ENCODE results near the gene PCSK2. TPM values are rescaled to one million over a fixed set of nuclear protein-coding genes. Genes with fewer than 3 reads are reported as not detected.

Gene PCSK2
- polyA plus RNA-seq, 1 donor from 2014 or later, result 27.9 TPM

GRCh38 chr20:17501701-17502100, 274.9 kb downstream of the PCSK2 start:
- no peak overlapping the region for H2AFZ ChIP-seq (ENCODE audit: low read depth, low read length)
- H3K27me3 ChIP-seq (ENCODE audit: insufficient read depth, low read depth, low read length), result no peaks in the 10 kb centered on the region
- H3K4me2 ChIP-seq (ENCODE audit: low read length), result no peak overlapping the region
- H3K9me3 ChIP-seq (ENCODE audit: low read length), result no peaks in the 10 kb centered on the region
- H3K9me2 ChIP-seq (ENCODE audit: insufficient read depth, low read length), result no peaks in the 10 kb centered on the region
- H3K9ac ChIP-seq (ENCODE audit: low read length), result no peak overlapping the region
- H3K79me2 ChIP-seq (replicated peaks; ENCODE audit: insufficient read depth, low read length), result no peaks in the 10 kb centered on the region
- no peak overlapping the region for H3K4me3 ChIP-seq (ENCODE audit: low read length)
- no peak overlapping the region for H3K27ac ChIP-seq (ENCODE audit: low read length)
- H3F3A ChIP-seq (ENCODE audit: insufficient read depth, low read length, poor library complexity, severe bottlenecking), result no peaks in the 10 kb centered on the region
- no peaks in the 10 kb centered on the region for H4K20me1 ChIP-seq (ENCODE audit: insufficient read depth)
- TF ChIP-seq REST (IDR thresholded peaks at IDR 0.05; ENCODE audit: borderline replicate concordance) (no peak), RAD21 (conservative IDR thresholded peaks at IDR 0.05) (no peak), CTCF (IDR thresholded peaks at IDR 0.05; ENCODE audit: poor library complexity, severe bottlenecking) (no peak), TAF1 (IDR thresholded peaks at IDR 0.05; ENCODE audit: low read depth) (no peak), EZH2 (IDR thresholded peaks at IDR 0.05; ENCODE audit: borderline replicate concordance, insufficient read depth, low read length, poor library complexity, severe bottlenecking) (no peak), SMC3 (conservative IDR thresholded peaks at IDR 0.05; ENCODE audit: poor library complexity) (no peak), POLR2AphosphoS5 (IDR thresholded peaks at IDR 0.05) (no peak), EP300 (conservative IDR thresholded peaks at IDR 0.05; ENCODE audit: poor library complexity, severe bottlenecking) (no peak), MXI1 (conservative IDR thresholded peaks at IDR 0.05; ENCODE audit: poor library complexity, severe bottlenecking) (no peak)
- no peaks in the 10 kb centered on the region for H3K36me3 ChIP-seq (ENCODE audit: insufficient read depth, low read length)

GRCh38 chr20:17502105-17502504, 275.3 kb downstream of the PCSK2 start:
- Histone ChIP-seq H3K27ac (ENCODE audit: low read length) (no peak overlapping the region), H4K20me1 (ENCODE audit: insufficient read depth) (no peaks in the 10 kb centered on the region), H3F3A (ENCODE audit: insufficient read depth, low read length, poor library complexity, severe bottlenecking) (no peaks in the 10 kb centered on the region), H3K9ac (ENCODE audit: low read length) (no peak overlapping the region), H2AFZ (ENCODE audit: low read depth, low read length) (no peak overlapping the region), H3K9me2 (ENCODE audit: insufficient read depth, low read length) (no peaks in the 10 kb centered on the region), H3K9me3 (ENCODE audit: low read length) (no peaks in the 10 kb centered on the region), H3K36me3 (ENCODE audit: insufficient read depth, low read length) (no peaks in the 10 kb centered on the region), H3K4me3 (ENCODE audit: low read length) (no peak overlapping the region), H3K27me3 (ENCODE audit: insufficient read depth, low read depth, low read length) (no peaks in the 10 kb centered on the region), H3K4me2 (ENCODE audit: low read length) (no peak overlapping the region), H3K79me2 (replicated peaks; ENCODE audit: insufficient read depth, low read length) (no peaks in the 10 kb centered on the region)
- TF ChIP-seq REST (IDR thresholded peaks at IDR 0.05; ENCODE audit: borderline replicate concordance) (no peak), MXI1 (conservative IDR thresholded peaks at IDR 0.05; ENCODE audit: poor library complexity, severe bottlenecking) (no peak), EZH2 (IDR thresholded peaks at IDR 0.05; ENCODE audit: borderline replicate concordance, insufficient read depth, low read length, poor library complexity, severe bottlenecking) (no peak), EP300 (conservative IDR thresholded peaks at IDR 0.05; ENCODE audit: poor library complexity, severe bottlenecking) (no peak), SMC3 (conservative IDR thresholded peaks at IDR 0.05; ENCODE audit: poor library complexity) (no peak), CTCF (IDR thresholded peaks at IDR 0.05; ENCODE audit: poor library complexity, severe bottlenecking) (no peak), RAD21 (conservative IDR thresholded peaks at IDR 0.05) (no peak), TAF1 (IDR thresholded peaks at IDR 0.05; ENCODE audit: low read depth) (no peak), POLR2AphosphoS5 (IDR thresholded peaks at IDR 0.05) (no peak)
